Thyroid gland (tissue), 4 donors: Measurements from ENCODE around the gene ARSK.

Experiments
- POLR2A ChIP-seq, 2 donors: fragments of 450-650 bp; IDR thresholded peaks; one replicate each; pipeline ENCODE4 v1.6.1; 2017; ENCODE audit warnings: antibody characterized with exemption in 2 of 2, mild to moderate bottlenecking in 2 of 2, moderate library complexity in 1 of 2
- TF ChIP-seq, protein P1 (sequence below), 6 experiments: fragments of 200-600 bp in 3 of 6; fragments of 450-650 bp in 3 of 6; sonication (generic) in 3 of 6; IDR thresholded peaks; one replicate each; pipeline ENCODE4 v1.5.1; 2016 to 2019; ENCODE audit warnings: antibody characterized with exemption in 6 of 6, mild to moderate bottlenecking in 2 of 6, inconsistent platforms in 1 of 6, moderate library complexity in 1 of 6

DNA sequence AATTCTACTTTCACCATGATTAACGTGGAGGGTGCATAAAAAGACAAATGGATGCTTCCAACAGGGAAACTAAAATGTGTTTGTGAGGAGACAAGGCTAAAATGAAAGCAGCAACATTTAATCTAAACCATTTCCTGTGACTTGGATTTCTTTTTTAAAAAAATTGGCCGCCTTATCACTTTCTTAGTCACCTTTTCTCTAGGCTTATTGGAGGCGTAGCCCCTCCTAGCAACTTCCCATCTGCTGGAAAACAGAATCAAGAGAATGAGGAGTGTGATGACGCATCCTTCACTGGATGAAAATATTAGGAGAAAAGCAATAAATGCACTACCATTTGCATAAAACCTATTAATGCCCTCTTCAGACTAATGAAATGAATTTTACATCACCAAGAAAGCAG lies 64.2 kb downstream of the ARSK start:
- TF ChIP-seq, protein P1, sequence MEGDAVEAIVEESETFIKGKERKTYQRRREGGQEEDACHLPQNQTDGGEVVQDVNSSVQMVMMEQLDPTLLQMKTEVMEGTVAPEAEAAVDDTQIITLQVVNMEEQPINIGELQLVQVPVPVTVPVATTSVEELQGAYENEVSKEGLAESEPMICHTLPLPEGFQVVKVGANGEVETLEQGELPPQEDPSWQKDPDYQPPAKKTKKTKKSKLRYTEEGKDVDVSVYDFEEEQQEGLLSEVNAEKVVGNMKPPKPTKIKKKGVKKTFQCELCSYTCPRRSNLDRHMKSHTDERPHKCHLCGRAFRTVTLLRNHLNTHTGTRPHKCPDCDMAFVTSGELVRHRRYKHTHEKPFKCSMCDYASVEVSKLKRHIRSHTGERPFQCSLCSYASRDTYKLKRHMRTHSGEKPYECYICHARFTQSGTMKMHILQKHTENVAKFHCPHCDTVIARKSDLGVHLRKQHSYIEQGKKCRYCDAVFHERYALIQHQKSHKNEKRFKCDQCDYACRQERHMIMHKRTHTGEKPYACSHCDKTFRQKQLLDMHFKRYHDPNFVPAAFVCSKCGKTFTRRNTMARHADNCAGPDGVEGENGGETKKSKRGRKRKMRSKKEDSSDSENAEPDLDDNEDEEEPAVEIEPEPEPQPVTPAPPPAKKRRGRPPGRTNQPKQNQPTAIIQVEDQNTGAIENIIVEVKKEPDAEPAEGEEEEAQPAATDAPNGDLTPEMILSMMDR (IDR thresholded peaks at IDR 0.05): no peak
- TF ChIP-seq POLR2A (IDR thresholded peaks at IDR 0.05): no peak
